Epithelial cell of prostate (primary cell): ENCODE results near the gene SYT11.
"Not testable (repeated sequence)": the region's sequence is repeated elsewhere in the genome, so short reads cannot be mapped to it uniquely, and the experiment has no call there.

ENCODE experiments used
- DNase-seq: peaks from one replicate; pipeline ENCODE4 v3.0.0-alpha.2; 2011; ENCODE audit warnings: low read depth, low spot score
- H3K27ac ChIP-seq: fragments of 450-650 bp; 2 replicates; pipeline ENCODE4 v1.5.1; 2017; ENCODE audit warnings: mild to moderate bottlenecking

The SYT11 gene

DNA sequence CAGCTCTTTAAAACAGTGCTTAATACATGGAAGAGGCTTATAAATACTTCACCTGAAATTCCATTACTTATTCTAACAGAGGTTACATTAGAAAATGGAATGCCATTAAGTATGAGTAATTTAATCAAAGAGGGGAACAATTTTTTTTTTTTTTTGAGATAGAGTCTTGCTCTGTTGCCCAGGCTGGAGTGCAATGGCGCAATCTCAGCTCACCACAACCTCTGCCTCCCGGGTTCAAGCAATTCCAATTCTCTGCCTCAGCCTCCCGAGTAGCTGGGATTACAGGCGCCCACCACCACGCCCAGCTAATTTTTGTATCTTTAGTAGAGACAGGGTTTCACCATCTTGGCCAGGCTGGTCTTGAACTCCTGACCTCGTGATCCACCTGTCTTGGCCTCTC, 36.2 kb downstream of the SYT11 start:
- not testable (repeated sequence) for DNase-seq
- peak overlapping the region; percentile 98 for H3K27ac ChIP-seq

DNA sequence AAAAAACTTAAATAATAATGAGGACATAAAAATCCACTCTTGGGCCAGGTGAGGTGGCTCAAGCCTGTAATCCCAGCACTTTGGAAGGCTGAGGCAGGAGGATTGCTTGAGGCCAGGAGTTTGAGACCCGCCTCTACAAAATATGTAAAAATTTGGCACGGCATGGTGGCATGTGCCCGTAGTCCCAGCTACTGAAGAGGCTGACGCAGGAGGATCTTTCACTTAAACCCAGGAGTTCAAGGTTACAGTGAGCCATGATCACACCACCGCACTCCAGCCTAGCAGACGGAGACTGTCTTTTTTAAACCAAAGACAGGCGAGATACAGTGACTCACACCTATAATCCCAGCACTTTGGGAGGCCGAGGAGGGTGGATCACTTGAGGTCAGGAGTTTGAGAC, 37.1 kb downstream of the SYT11 start:
- peak overlapping the region; percentile 98 for H3K27ac ChIP-seq
- not testable (repeated sequence) for DNase-seq

DNA sequence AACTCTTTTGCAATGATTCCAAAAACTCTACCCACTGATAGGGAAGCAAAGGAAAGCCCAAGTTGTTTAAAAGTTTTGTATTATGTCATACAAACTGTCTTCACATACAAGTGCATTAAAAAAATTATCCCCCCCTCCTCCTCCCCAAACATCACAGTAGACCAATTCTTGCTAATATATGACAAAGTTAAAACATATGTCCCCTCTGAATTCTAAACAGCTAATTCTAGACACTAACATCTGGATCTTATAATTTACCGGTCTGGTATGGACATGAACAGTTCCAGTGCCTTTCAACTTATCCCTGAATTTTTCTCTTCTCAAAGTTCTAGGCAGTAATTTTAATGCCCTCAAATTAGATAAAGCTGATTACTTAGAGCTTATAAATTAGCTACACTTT, 38.4 kb downstream of the SYT11 start:
- H3K27ac ChIP-seq = no peak overlapping the region
- DNase-seq = no peak

DNA sequence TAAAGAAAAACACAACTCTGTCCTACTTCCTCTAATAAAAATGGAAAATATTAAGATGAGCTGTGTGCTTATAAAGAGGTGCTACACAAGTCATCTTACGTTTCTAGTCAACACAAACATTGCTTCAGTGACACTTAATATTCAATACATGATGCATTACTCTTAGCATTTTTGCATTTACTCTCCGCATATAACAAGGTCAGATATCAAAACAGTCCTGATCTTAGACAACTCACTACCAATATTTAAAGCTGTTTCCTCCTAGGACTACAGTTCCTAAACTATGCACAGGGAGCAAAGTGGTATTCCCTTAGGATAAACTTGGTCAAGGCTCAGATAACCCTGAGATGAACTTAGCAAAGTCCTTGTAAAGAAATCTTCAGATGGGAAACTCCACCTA, 39.5 kb downstream of the SYT11 start:
- no peak overlapping the region for H3K27ac ChIP-seq
- DNase-seq = no peak

DNA sequence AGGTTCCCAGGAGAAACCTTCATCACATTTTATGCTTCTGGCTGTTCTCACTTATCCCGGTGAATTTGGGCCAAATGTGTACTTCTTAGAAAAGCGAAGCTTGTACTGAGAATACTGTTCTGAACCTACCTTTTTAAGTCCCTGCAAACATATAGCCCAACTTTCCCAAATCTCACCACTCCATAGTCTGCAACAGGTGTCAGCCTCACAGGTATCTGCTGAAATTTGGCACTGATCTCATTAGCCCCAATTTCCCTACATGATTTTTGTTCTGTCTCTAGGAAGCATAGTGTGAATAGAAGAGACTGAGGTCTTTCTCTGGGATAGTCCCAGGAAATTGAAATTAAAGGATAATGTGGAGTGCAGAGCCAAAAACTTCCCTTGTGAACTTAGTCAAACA, 40.3 kb downstream of the SYT11 start:
- no peak for DNase-seq
- no peak overlapping the region for H3K27ac ChIP-seq

DNA sequence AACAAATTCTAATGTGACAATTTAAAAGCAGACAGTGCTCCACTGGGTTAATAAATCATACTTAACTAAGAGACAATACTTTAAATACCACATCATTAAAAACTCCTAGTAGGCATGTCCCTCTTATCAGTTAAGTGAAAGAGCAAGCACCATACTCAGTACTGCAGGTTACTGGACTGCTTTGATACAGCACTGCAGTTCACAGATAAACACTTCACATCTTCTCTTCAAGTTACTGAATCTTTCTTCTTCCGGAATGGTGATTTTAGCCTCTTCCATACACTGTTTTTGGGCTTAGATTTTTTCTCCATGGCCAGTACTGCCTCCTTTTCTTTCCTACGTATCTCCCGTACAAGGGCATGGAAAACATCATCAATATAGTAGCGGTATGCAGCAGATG, 40.8 kb downstream of the SYT11 start:
- no peak overlapping the region for H3K27ac ChIP-seq
- no peak for DNase-seq

DNA sequence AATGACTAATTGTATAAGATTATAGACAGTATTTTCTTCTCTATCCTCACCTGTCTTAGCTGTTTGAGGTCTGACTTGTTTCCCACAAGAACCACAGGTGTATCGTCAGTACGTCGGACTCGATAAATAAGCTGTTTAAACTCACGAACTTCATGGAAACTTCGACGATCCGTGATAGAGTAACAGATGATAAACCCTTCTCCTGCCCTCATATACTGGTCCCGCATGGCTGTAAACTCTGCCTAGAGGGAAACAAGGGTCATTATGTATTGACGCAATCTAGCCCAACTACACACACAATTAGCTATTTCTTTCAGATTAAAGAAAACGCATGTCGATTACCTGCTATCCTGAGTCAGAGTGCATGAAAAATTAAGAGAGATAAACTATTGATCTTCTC, 44.9 kb downstream of the SYT11 start:
- no peak overlapping the region for H3K27ac ChIP-seq
- DNase-seq = no peak

DNA sequence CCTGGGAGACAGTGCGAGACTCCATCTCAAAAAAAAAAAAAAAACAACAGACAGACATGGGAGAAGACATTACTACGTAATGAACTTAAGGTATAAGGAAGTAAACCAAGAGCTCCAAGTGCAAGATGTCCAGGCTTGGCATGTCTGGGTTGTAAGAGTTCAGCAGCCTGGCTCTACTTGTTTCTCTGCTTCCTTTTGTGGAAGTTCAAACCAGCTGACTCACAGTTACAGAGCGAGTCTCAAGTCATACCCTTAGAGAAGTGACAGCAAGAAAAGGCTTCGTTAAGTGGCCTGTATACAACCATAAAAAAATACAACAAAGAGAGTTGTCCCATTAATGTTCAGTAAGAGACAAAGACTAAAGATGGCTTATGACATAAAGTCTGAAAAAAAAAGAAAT, 50.5 kb downstream of the SYT11 start:
- peak overlapping the region; percentile 93 for H3K27ac ChIP-seq
- peak; percentile 68 for DNase-seq

DNA sequence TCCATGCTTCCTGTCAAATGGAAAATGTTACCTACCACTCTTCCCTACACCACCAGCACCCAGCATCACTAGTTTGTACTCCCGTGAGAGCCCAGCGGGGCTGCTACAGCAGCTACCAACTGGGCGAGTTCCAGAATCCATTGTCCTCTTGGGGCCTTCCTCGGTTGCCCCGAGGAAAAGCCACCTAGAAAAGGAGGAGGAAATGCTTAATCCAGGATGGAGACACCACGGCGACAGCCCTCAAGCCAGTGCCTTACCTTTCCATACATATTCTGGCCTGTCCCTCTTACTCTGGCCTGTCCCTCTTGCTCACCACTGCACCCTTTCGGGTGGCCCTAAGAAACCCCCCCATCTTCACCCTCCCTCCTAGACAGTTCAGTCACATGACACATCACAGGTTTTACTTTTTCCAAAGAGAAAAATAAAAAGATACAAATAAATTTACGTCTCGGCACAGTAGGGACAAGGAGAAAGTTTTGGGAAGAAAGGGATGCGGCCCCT, 51.3 kb downstream of the SYT11 start:
- H3K27ac ChIP-seq = peak overlapping the region; percentile 93
- no peak for DNase-seq

DNA sequence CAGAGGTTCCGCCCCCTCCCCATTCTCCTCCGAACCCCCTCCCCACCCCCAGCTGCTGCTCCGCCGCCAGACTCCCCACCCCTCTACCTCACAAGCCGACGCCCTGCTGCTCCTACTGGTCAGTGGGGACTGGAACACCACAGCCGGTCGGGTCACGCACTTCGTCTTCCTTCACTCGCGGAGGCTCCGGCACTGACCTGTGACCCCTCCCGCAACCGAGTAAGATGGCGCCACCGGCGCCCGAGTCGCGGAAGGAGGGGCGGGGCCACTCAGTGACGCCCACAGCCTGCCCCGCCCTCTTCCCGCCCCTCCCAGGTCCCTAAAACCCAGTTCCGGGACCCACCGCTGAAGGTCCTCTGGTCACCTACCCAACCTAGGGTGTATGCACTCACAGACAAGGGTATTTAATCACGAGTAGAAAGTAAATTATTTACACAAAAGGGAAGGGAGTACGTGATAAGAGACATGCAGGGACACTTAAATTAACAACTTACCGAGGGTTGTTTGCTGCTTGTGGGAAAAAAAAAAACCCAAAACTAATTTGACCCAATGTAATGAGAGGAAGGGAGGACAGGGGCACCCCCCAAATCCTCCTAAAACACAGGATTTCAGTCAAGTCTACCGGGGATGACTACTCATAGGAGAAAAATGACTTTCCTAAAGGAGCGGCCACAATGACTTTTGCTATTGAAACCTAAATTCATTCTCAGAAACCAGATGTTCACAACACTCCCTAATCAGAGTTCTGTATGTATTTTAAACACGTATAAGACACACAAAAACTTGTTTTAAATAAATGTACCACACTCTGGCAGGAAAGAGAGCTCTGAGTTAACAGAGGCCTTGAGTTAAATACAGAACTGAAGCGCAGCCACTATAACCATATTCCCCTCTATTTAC, 52.0 kb downstream of the SYT11 start, which contains the start of gene RIT1:
Gene RIT1, minus strand, starts transcription at position 194 of the 900 bp plus-strand sequence. CDS start 588 bp downstream, outside the sequence.
- no peak for DNase-seq
- peak within 1 kb of the TSS; percentile 93 for H3K27ac ChIP-seq

DNA sequence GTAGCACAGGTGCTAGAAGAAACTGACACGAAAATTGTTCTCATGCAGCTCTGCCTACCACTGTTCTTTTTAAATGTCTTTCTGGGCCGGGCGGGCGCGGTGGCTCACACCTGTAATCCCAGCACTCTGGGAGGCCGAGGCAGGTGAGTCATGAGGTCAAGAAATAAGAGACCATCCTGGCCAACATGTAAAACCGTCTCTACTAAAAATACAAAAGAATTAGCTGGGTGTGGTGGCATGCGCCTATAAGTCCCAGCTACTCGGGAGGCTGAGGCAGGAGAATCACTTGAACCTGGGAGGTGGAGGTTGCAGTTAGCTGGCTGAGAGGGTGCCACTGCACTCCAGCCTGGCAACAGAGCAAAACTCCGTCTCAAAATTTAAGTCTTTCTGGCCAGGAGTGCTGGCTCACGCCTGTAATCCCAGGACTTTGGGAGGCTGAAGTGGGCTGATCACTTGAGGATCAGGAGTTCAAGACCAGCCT, 52.7 kb downstream of the SYT11 start:
- DNase-seq = no peak
- peak overlapping the region; percentile 93 for H3K27ac ChIP-seq

DNA sequence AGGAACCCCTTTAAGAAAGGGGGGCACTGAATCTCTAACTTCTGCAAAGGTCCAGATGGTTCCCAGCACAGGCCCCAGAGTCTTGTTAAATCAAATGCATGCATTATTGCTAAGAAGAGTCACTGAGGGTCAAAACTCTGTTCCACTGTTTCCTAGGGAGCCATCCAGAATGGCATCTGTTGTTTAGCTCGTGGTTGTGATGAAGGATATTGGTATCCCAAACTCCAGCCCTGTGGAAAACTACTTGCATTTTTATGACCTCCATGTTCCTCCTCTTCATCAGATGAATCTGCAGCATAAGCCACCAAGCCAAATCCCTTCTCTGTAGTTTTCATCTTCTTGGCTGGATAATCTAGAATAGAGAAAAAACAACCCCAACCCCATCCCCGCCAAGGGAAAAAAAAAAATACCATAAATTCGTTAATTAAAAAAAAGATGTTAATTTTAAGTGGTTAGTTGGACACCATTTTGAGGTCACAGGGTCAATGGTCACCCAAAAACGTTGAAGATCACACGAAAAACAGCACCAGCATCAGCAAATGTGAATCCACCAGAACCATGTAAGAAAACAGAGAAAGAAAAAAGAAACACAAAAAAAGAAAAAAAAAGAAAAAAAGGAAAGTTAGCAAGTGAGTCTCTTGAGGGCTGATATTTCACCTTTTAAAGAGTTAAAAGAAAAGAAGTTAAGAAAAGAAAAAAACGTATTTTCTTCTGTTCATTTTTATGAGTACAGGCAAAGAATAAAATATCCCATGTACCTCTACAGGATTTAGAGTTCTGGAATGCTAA, 54.8 kb downstream of the SYT11 start:
- DNase-seq = no peak
- H3K27ac ChIP-seq = peak overlapping the region; percentile 11

DNA sequence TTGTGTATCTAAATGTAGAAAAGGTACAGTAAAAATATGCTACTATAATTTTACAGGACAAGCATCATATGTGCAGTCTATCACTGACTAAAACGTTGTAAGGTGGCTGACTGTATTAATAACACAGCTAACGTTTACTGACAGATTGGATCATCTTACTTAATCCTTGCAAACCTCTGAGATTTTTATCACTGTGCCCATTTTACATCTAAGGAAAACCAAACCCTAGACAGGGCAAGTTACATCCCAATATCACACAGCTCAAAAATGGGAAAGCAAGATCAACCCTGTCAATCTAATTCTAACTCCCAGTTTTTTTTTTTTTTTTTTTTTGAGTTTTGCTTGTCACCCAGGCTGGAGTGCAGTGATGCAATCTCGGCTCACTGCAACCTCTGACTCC, 59.3 kb downstream of the SYT11 start:
- H3K27ac ChIP-seq = no peak overlapping the region
- DNase-seq = no peak

DNA sequence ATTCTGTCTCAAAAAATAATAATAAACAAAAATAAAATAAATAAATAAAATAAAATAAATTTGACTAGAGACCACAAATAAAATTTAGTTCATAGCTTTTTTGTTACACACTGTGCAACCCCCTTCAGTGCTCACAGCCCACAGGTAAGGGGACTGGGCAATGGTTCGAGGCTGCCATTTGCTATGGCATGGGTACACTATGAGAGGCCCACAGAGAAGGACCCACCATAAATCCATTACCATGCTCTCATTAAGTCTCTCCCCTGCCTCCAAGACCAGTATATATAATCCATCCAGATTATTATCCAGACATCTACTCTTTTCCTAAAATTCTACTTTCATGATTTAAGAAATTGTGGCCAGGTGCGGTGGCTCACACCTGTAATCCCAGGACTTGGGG, 60.4 kb downstream of the SYT11 start:
- no peak for DNase-seq
- H3K27ac ChIP-seq = no peak overlapping the region

DNA sequence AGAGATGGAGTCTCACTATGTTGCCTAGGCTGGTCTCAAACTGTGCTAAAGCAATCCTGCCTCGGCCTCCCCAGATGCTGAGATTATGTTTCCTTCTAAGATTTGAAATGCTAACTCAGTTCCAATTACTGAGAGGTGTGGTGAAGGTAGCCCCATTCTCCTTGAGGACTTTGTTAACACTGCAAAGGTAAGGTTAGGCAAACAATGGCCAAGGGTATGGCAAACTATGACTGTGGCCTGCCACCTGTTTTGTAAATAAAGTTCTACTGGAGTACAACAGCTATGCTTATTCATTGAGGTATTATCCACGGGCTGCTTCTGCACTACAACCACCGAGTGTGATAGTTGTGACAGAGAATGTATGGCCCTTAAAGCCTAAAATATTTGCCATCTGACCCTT, 61.4 kb downstream of the SYT11 start:
- no peak for DNase-seq
- H3K27ac ChIP-seq = no peak overlapping the region

DNA sequence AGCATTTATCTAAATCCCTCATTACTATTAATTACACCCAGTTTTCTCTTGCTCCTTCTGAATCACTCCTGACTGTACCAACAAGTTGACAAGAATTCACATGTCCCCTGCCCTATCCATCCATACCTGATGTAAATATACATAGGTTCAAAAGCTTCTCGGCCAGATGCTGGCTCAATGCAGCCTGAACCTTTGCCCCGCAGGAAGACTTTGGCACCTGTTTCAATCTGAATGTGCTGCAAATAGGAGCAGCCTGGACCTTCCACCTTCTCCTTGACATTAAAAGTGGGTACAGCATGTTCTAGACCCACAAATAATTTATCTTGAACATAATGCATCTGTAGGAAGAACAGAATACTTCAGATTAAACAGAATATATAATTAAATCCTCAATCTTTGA, 66.1 kb downstream of the SYT11 start:
- no peak for DNase-seq
- no peak overlapping the region for H3K27ac ChIP-seq

DNA sequence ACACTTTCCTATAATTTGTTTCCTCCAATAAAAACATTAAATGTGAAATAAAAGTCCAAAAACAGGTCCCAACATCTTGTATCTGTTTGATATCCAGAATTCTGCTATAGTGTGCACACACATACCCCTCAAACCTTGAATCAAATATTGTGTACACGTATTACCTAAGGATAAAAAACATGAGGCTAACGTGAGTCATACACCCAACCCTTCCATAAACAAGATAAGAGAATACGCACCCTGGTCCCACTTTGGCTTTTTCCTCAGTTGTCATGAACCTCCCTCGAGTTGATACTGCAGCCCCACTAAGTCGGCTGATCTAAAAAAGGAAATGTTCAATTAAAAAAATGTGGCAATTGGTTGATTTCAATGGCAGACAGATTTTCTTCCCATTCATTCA, 69.7 kb downstream of the SYT11 start:
- peak overlapping the region; percentile 92 for H3K27ac ChIP-seq

DNA sequence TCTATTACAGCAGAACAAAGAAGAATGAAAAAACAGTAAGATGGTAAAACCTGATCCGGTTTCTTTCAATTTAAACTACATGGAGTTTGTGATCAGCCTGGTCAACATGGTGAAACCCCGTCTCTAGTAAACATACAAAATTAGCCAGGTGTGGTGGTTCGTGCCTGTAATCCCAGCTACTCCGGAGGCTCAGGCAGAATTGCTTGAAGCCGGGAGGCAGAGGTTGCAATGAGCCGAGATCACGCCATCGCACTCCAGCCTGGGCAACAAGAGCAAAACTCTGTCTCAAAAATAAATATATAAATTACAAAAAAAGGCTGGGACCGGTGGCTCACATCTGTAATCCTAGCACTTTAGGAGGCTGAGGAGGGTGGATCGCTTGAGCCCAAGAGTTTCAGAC, 71.4 kb downstream of the SYT11 start:
- DNase-seq = not testable (repeated sequence)
- H3K27ac ChIP-seq = peak overlapping the region; percentile 92

More for the DNA sequence above, 69.7 kb downstream of the SYT11 start:
- DNase-seq = no peak

DNA sequence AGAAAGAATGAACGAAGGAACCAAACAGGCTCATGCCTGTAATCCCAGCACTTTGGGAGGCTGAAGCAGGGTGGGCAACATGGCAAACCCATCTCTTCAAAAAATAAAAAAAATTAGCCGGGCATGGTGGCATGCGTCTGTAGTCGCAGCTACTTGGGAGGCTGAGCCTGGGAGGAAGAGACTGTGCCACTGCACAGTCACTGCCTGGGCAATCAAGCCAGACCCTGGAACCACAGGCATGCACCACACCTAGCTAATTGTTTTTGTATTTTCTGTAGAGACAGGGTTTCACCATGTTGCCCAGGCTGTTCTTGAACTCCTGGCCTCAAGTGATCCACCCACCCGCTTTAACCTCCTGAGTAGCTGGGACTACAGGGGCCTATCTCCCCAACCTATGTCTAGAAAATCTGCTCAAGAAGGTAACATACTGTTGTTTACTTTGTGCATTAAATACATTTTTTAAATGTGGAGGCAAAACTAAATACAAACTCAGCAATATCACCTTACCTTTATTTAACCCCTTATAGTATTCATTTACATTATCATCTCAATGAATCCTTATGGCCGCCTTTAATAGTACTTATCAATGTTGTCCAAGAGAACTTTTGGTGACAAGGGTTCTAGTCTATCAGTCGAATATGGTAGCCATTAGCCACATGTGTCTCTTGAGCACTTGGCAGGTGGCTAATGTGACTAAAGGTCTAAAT, 72.1 kb downstream of the SYT11 start:
- H3K27ac ChIP-seq = peak overlapping the region; percentile 92
- no peak for DNase-seq

DNA sequence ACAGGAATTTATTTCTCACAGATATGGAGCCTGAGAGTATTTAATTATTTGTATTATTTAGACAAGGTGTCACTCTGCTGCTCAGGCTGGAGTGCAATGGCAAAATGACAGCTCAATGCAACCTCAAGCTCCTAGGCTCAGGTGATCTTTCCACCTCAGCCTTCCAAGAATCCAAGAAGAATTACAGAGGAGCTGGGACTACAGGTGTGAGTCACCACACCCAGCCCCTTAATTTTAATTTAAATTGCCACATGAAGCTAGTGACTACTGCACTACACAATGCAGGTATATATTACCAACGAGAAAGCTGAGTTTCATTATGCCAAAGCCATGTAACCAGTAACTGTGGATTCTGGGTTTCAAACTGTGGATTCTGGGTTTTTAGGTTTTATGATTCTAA, 72.7 kb downstream of the SYT11 start:
- peak overlapping the region; percentile 92 for H3K27ac ChIP-seq
- DNase-seq = no peak
